ENCODE data around the gene CEP63.
"Not testable (repeated sequence)": the region's sequence is repeated elsewhere in the genome, so short reads cannot be mapped to it uniquely, and the experiment has no call there.

CEP63 gene

GRCh38 chr3:134576426-134576825 lies 90.6 kb downstream of the CEP63 start:
- no peak for DNase-seq (ENCODE audit: low spot score)

- no peak for DNase-seq (ENCODE audit: low spot score)
Observed at GRCh38 chr3:134576831-134577230, 91.0 kb downstream of the CEP63 start.

- no peak for DNase-seq (ENCODE audit: low spot score)
Observed at GRCh38 chr3:134579141-134579665, 93.3 kb downstream of the CEP63 start.

DNA sequence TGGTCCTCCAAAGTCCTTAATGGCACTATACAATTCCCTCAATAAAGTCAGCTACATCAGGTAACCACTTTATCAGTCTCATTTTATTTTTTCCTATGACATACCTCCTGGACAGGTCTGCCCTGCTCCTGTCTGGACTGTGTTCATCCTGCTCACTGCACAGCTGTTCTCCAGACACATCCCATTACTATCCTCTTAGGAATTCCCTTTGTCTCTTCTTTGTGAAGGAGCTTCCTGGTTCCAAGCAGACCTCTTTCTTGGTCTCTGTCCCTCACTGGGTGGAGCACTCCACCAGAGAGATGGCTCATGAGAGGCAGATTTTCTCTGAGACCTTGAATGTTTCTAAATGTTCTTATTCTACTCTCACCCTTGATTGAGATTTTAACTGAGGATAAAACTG lies 104.9 kb downstream of the CEP63 start:
- no peak for DNase-seq (ENCODE audit: low spot score)

GRCh38 chr3:134592806-134593205 lies 106.9 kb downstream of the CEP63 start:
- DNase-seq (ENCODE audit: low spot score), result no peak

- no peak for DNase-seq (ENCODE audit: low spot score)
Observed at GRCh38 chr3:134594331-134594741, 108.5 kb downstream of the CEP63 start.

- not testable (repeated sequence) for DNase-seq (ENCODE audit: low spot score)
Observed at GRCh38 chr3:134594986-134595385, 109.1 kb downstream of the CEP63 start.

DNA sequence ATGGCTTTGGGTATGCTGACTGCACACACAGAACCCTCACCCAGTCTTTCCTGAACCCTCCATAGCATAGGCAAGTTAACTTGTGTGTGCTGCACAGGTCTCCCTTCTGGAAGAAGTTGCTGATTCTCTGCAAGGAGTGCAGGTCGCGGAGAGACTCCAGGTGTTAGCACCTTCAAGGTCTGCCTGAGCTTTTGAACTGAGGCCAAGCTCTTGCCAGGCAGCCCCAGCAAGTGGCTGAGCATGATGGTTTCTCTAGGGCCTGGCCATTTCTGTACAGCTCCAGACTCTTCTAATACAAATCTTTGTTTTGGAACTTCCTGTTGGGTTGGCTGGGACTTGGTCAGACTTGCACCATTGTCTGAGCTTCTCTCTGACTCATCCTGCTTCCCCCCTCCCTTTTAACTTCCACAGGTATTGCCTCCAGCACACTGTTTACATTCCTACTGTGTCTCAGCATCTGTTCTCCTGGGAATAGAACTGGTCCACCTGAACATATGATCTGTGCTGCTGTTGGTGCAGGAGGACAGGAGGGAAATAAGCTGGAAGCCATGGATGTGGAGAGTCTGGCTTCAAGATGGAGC lies 111.6 kb downstream of the CEP63 start:
- DNase-seq (ENCODE audit: low spot score), result no peak

- no peak for DNase-seq (ENCODE audit: low spot score)
Observed at GRCh38 chr3:134598763-134599545, 113.1 kb downstream of the CEP63 start.

GRCh38 chr3:134600206-134600605 lies 114.3 kb downstream of the CEP63 start:
- DNase-seq (ENCODE audit: low spot score), result no peak

DNA sequence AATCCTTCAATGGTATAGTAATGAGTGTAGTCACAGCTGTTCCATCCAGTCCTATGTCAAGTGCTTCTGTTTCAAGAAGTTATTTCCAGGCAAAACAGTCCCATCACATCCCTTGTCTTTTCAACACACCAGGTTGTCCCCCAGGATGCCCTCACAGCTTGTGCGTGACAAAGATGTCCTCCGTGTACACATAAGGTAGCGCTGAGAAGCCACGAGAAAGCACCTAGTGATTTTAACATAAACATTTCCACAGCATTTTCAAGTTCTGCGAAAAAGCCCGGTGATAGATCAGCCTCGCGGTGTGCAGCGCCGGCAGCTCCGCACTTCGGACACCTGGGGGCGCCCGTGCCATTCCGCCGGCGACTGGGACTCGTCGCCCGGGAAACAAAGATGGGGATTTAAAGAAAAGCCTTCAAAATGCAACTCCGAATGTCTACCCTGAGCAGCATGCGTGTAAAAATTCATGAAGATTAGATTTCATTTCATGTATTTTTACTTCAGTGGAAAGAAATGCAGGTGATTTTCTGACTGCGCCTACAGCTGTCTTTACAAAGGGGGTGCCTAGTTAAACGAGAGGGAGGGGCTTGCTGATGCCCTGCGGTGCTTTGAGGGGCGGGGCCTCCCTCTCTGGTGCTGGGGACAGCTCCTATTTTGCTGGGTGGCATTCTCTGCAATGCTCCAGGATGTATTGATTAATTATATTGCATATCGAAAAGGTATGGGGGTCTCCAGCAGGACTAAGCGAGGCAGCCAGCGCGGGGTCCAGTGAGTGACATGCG lies 115.0 kb downstream of the CEP63 start:
- peak; percentile 53 for DNase-seq (ENCODE audit: low spot score)

DNA sequence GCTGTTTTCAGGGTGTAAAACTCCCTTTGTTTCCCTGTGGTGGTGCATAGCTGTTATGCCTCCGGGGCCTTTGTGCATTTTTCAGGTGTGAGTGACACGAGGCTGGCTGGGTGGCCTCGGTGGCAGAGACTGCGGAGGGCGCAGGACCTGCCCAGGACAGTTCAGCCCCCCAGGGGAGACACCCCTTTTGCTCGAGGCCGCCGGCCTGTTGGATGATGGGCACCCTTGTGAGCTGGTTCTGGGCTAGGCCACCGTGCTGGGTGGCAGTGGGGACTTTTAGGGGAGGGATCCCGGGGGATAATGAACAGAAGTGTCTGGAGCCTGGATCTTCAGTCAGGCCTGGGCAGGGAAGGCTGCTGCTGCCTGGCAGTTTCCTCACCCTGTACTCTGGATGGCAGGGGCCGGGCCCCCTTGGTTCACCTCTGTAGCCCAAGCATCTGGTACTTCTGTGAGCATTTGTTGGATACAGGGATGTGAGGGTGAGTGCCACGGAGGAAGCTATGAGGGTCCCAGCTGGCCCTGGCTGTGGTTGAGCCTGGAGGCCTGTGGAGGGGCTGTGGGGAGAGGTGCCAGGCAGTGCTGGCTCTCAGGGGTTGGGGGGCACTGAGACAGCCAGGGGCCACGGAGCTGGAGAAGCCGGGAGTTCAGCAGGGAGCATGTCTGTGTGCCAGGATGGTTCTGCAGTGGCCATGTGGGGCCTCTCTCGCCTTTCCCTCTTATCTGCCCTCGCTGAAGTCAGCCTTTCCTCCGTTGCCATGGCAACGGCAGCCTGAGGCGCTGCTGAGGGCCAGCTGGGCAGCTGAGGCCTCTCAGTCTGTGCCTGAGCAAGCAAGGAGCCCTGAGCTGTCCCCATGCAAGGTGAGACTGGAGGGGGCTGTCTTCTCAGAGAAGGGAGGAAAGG lies 115.9 kb downstream of the CEP63 start:
- no peak for DNase-seq (ENCODE audit: low spot score)

GRCh38 chr3:134602440-134602814 lies 116.6 kb downstream of the CEP63 start:
- no peak for DNase-seq (ENCODE audit: low spot score)

DNA sequence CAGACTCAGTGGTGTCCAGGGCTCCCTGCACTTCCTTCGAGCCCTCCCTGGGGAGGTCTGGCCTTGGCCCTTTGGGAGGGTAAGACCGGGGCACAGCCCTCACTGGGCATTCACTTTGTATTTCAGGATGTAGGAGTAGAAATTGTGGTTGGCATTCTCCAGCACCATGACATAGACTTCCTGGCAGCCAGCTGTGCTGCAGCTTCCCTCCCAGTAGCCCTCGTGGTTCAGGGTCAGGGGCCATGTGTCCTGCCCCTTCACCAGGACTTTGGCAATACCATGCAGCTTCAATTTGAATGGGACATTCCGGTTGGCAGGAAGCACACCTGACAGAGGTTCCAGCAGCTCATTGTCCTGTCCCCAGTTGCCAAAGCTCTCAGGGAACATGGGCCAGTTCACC lies 117.6 kb downstream of the CEP63 start:
- DNase-seq (ENCODE audit: low spot score), result no peak

DNA sequence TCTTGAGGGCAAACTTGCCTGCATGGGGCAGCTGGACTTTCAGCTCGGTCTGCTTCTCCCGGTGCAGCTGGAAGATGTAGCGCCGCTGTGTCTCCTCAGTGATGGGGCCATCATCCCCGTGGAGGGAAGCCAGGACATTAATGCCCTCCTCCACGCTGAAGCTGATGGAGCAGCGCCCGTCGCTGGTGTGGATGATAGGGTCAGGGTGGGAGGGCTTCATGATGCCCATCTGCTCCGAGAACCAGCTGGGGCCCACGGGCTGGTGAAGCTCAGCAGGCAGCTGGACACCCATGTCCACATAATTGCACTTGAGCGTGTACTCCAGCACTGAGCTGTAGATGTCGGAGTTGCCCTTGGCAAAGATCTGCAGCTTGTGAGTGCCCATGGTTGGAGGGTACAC lies 118.1 kb downstream of the CEP63 start:
- no peak for DNase-seq (ENCODE audit: low spot score)

DNA sequence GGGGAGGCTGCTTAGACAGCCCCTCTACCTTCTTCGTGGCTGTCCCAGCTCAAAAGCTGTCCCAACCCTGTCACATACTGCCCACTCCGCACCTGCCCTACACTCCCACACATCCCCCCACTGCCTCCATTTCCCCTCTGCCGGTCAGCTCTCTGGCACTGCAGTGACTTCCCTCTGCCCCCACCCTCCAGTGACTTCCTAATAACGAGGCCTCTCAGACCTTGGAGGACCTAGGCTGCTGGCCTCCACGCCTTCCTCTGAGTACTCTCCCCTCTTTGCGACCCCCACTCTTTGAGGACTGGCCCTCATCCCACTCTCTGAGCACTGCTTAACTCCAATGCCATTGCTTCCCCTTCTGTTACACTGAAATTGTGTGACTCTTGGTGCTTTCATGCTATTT lies 119.7 kb downstream of the CEP63 start:
- DNase-seq (ENCODE audit: low spot score), result no peak

DNA sequence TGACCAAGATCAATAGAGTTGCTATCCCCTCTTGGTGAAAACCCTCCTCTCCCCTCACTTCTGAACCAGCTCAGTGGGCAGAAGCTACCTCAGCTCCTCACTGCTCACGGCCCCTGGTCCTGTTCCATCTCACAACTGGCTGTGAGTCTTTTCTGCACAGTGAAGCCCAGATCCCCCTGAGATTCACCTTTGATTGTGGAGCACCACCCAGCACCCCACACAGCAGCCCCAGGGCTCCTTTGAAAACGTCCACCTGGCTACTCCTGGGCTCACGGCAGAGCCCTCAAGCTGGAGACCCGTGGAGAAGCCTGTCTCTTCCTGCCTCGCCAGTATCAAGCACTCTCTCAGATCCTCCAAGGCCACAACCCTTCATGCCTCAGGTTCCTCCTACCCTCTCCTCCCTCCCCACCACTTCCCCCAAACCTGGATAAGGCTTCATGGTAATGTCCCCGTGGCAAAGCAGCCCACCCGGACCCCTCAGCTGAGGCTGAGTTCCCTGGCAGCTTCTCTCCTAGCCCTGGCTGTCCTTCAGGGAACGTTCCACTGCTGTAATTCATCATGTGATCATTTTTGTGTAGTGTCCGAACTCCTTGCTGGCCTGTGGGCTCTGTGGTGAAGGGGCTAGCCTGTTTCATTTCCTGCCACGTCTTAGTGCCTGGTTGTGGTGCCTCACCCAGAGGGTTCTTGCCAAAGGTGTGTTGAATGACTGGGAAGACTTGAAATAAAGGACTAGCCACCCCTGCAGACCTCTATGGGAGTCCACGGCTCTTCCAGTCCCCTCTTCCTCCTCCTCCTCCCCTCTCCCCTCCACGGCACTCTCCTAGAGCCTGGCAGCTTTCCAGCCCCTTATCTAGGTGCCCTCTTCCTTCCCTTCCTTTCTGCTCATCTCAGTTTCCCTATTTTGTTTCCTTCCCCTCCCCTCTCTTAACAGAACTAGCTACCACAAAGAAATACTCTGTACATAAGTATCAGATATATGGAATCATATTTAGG lies 120.5 kb downstream of the CEP63 start:
- no peak for DNase-seq (ENCODE audit: low spot score)

DNA sequence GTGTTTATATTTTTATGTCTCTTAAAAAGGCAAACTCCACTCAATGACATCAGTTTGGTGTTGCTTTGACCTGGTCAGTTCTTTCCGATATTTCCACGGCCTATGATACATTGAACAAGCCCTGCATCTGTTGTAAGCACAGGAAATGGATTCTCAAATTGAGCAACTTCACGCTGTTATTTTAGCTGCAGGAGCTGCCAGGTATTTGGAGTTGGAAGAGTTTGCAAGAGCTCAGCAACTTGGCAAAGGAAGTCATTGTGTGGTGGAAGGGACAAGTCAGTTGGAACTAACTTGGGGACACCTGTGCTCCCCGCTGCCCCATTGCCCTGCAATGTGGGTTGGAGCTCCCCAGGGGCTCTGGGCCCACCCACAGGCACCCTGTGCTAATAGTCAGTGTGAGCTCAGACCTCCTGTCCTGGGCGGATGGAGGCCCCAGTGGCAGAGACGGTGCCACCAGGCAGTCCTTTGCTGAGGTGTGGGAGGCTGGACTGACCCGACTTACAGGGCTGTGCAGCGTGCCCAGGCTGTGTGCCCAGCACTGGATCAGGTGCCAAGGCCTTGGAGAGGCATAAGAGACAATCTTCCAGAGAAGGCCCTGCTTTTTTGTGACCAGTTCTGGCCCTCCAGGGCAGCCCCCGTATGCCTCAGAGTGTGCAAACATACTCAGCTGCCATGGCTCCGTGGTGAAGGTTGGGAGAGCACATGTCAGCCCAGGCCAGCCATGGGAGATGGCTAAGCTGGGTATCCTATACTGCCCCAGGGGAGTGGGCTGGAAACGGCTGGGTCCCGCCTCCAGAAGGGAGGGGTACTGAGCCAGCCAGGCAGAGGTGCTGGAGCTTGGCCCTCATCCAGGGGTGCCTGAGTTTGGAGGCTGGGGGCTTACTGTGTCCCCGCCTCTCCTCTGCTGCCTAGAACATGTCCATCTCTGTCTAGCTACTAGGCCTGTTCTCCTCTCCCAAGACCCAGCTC lies 121.5 kb downstream of the CEP63 start:
- DNase-seq (ENCODE audit: low spot score), result no peak

- DNase-seq (ENCODE audit: low spot score), result no peak
Observed at GRCh38 chr3:134608023-134608770, 122.3 kb downstream of the CEP63 start.

Measured in activated CD4-positive, alpha-beta T cell treated with anti-CD3 and anti-CD28 coated beads, Interleukin-2, Interleukin-4, amounts not matched to agents 100 ng/mL and 50 ng/mL, durations not matched to agents 16 hours and 8 hours (primary cell).